ENCODE measurements around the gene SLC46A3.

SLC46A3 gene

GRCh38 chr13:28718543-28719226 lies at the start of gene SLC46A3:
SLC46A3 (minus strand) TSS chr13:28718970; CDS start chr13:28717998, 972 bp downstream.
- peak; percentile 98 for DNase-seq

- no peak for DNase-seq
Observed at GRCh38 chr13:28763887-28764286, 45.1 kb upstream of the SLC46A3 start.

GRCh38 chr13:28761586-28761985 lies 42.8 kb upstream of the SLC46A3 start:
- DNase-seq: no peak

GRCh38 chr13:28755546-28755870 lies 36.7 kb upstream of the SLC46A3 start:
- DNase-seq: no peak

GRCh38 chr13:28754698-28755545 lies 36.2 kb upstream of the SLC46A3 start:
- DNase-seq: peak; percentile 53

GRCh38 chr13:28753946-28754345 lies 35.2 kb upstream of the SLC46A3 start:
- no peak for DNase-seq

GRCh38 chr13:28753208-28753892 lies 34.6 kb upstream of the SLC46A3 start:
- DNase-seq: peak; percentile 65

- peak; percentile 63 for DNase-seq
Observed at GRCh38 chr13:28751175-28751960, 32.6 kb upstream of the SLC46A3 start.

- DNase-seq: peak; percentile 27
Observed at GRCh38 chr13:28750187-28751045, 31.6 kb upstream of the SLC46A3 start.

GRCh38 chr13:28747851-28748250 lies 29.1 kb upstream of the SLC46A3 start:
- DNase-seq: no peak

- DNase-seq: no peak
Observed at GRCh38 chr13:28746287-28746612, 27.5 kb upstream of the SLC46A3 start.

GRCh38 chr13:28744656-28745055 lies 25.9 kb upstream of the SLC46A3 start:
- peak; percentile 55 for DNase-seq

GRCh38 chr13:28744091-28744536 lies 25.3 kb upstream of the SLC46A3 start:
- peak; percentile 88 for DNase-seq

- no peak for DNase-seq
Observed at GRCh38 chr13:28743499-28744083, 24.8 kb upstream of the SLC46A3 start.

GRCh38 chr13:28743020-28743419 lies 24.2 kb upstream of the SLC46A3 start:
- DNase-seq: peak; percentile 40

GRCh38 chr13:28742445-28742844 lies 23.7 kb upstream of the SLC46A3 start:
- peak; percentile 53 for DNase-seq

GRCh38 chr13:28741084-28741491 lies 22.3 kb upstream of the SLC46A3 start:
- peak; percentile 78 for DNase-seq

- no peak for DNase-seq
Observed at GRCh38 chr13:28739376-28739775, 20.6 kb upstream of the SLC46A3 start.

GRCh38 chr13:28735481-28736029 lies 16.8 kb upstream of the SLC46A3 start:
- DNase-seq: no peak

- DNase-seq: peak; percentile 43
Observed at GRCh38 chr13:28734906-28735305, 16.1 kb upstream of the SLC46A3 start.

GRCh38 chr13:28730762-28731161 lies 12.0 kb upstream of the SLC46A3 start:
- DNase-seq: no peak

Measured in inflammatory macrophage treated with lipopolysaccharide for 4 hours (primary cell).